Heart right ventricle (tissue), 16 donors: ENCODE data around the gene PADI3. TPM values are rescaled to one million over a fixed set of nuclear protein-coding genes. Genes with fewer than 3 reads are reported as not detected.
A peak's percentile ranks its signal among the peaks of the same experiment; 100 is the strongest.

Experiments used
- ATAC-seq, 8 donors: fragments of 200-7000 bp; cut with Tn5 transposase; one replicate each; pipeline ENCODE4 v1.9.1; 2020; ENCODE audit warnings: mild to moderate bottlenecking in 8 of 8, moderate library complexity in 8 of 8, moderate number of reproducible peaks in 1 of 8
- DNase-seq, 2 donors: peaks; one replicate each; pipeline ENCODE4 v3.0.0-alpha.2; 2020
- H3K27ac ChIP-seq, 10 donors: fragments of 200-600 bp; sonication (generic) in 2 of 10; one replicate each; pipeline versions ENCODE4 v1.5.0 to v1.8.0; 2020 to 2022; ENCODE audit warnings: mild to moderate bottlenecking in 3 of 10
- H3K27me3 ChIP-seq, 7 donors: fragments of 200-600 bp; one replicate each; pipeline ENCODE4 v1.8.0; 2021 to 2022; ENCODE audit warnings: mild to moderate bottlenecking in 2 of 7
- H3K36me3 ChIP-seq, 9 donors: fragments of 200-600 bp; sonication (generic) in 1 of 9; one replicate each; pipeline versions ENCODE4 v1.5.0 to v1.8.0; 2020 to 2022; ENCODE audit warnings: mild to moderate bottlenecking in 2 of 9
- H3K4me1 ChIP-seq, 9 donors: fragments of 200-600 bp; sonication (generic) in 1 of 9; one replicate each; pipeline versions ENCODE4 v1.5.0 to v1.8.0; 2020 to 2022; ENCODE audit warnings: mild to moderate bottlenecking in 4 of 9
- H3K4me3 ChIP-seq, 10 donors: fragments of 200-600 bp; sonication (generic) in 2 of 10; one replicate each; pipeline versions ENCODE4 v1.5.0 to v1.8.0; 2020 to 2022; ENCODE audit warnings: mild to moderate bottlenecking in 7 of 10, moderate library complexity in 2 of 10
- H3K9me3 ChIP-seq, 11 donors: fragments of 200-600 bp in 10 of 11; sonication (generic) in 2 of 11; one replicate each; pipeline versions ENCODE4 v1.5.0 to v1.8.0; 2013 to 2022; ENCODE audit warnings: mild to moderate bottlenecking in 2 of 11, control low read depth in 1 of 11, moderate library complexity in 1 of 11
- WGBS, 2 donors: extraction: QIAGEN DNeasy Blood & Tissue Kit; methylation state at CpG; one replicate each; pipeline ENCODE4 v1.1.7; 2013; ENCODE audit warnings: inconsistent platforms in 1 of 2; 5-methylcytosine and 5-hydroxymethylcytosine counted together
- intact Hi-C, 10 donors: fragments of 100-400 bp; cut with DNase I; formaldehyde crosslinking; loops; one replicate each; pipeline versions ENCODE4 v1.11.1 to v1.14.2; 2022
- polyA plus RNA-seq, 2 donors: library from polyadenylated mRNA; stranded (reverse); fragments of 200-250 nt; gene quantifications; one replicate each; pipeline ENCODE4 v1.2.3, GENCODE V29; 2013
- total RNA-seq, 10 donors: library from RNA; stranded (reverse); fragmentation: NEBNext Ultra II Directional in 3 of 10; extraction: Animal tissue kit (Norgen Biotek cat#: 25700) in 3 of 10; gene quantifications; one replicate each; pipeline versions ENCODE4 v1.2.1 to v1.2.4, GENCODE V29; 2021 to 2023
- TF ChIP-seq, protein P1 (sequence below), 9 donors: fragments of 200-600 bp; sonication (generic) in 2 of 9; IDR thresholded peaks; one replicate each; pipeline versions ENCODE4 v1.5.0 to v1.8.0; 2021 to 2022; ENCODE audit warnings: antibody characterized with exemption in 9 of 9, mild to moderate bottlenecking in 5 of 9, moderate library complexity in 1 of 9
- donor health status: Arrhythmogenic right ventricular cardiomyopathy.
- donor health status: ischemic (EF 13 %, LVEDD 7.1; RV severe dilation, severe dysfunction).
- donor health status: healthy with polysubstance abuse.
- donor health status: DM: no; HTN: yes; CAD: no.
- donor health status: DM: no; HTN: no; CAD: no.
- donor health status: ischemic (EF 25% LVEDD 6.9; RV normal size, moderate dysfunction).
- donor health status: ischemic (EF 25% LVEDD 5.7; RV mildly dilated, moderate dysfunction).
- donor health status: healthy.
- donor health status: DM: yes; HTN: yes; CAD: no.
- donor health status: Ischemic cardiomyopathy.
- donor health status: ischemic (EF 35%, LVEDD 5.7; RV mildly dilated, moderate dysfunction).
- donor health status: nonischemic (EF 11% LVEDD 7.7; RV severe dilation, severe dysfunction).
- donor health status: DM: yes; HTN: yes; CAD: no.
- donor health status: PGD.
- donor health status: ischemic (EF 29% LVEDD 5.4; RV normal size, mild dysfunction).
- donor health status: nonischemic (EF 23%, LVEDD 6.1; RV moderate dilation, normal function).

Gene PADI3
- total and polyA plus RNA-seq, 12 donors: not detected

DNA sequence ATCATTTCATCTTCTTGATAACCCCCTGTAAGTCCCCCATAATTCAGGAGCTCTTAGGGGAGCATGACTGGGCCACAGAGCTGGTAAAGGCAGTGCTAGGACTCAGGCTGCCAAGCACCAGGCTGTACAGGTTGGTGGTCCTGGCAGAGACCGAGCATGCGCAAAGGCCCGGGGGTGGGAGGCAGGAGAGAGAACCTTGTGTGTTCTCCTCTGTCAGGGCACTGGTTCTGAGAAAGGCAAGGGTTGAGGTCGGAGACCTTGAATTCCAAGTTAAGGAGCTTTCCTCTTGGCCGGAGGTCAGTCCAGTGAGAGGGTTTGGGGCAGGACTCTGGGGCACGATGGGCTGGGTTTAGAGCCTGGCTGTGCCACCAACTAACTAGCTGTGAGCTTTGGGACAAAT, 23.2 kb downstream of the PADI3 start:
- H3K4me1 ChIP-seq: peaks cover 0 to 8% (median 0%) of the 10 kb centered on the region in 9 donors
- ATAC-seq (no peak), DNase-seq (no peak)
- 82 to 86% methylated on average over 6 of the region's 6 CpGs for WGBS, 2 donors
- H3K27ac ChIP-seq: no peak overlapping the region
- peaks cover 8 to 33% (median 22%) of the 10 kb centered on the region in 7 donors for H3K27me3 ChIP-seq
- intact Hi-C loops: no loop called here
- TF ChIP-seq, protein P1, sequence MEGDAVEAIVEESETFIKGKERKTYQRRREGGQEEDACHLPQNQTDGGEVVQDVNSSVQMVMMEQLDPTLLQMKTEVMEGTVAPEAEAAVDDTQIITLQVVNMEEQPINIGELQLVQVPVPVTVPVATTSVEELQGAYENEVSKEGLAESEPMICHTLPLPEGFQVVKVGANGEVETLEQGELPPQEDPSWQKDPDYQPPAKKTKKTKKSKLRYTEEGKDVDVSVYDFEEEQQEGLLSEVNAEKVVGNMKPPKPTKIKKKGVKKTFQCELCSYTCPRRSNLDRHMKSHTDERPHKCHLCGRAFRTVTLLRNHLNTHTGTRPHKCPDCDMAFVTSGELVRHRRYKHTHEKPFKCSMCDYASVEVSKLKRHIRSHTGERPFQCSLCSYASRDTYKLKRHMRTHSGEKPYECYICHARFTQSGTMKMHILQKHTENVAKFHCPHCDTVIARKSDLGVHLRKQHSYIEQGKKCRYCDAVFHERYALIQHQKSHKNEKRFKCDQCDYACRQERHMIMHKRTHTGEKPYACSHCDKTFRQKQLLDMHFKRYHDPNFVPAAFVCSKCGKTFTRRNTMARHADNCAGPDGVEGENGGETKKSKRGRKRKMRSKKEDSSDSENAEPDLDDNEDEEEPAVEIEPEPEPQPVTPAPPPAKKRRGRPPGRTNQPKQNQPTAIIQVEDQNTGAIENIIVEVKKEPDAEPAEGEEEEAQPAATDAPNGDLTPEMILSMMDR (IDR thresholded peaks at IDR 0.05): no peak
- no peaks in the 10 kb centered on the region for H3K36me3 ChIP-seq
- no peaks in the 10 kb centered on the region for H3K9me3 ChIP-seq
- no peak overlapping the region for H3K4me3 ChIP-seq

DNA sequence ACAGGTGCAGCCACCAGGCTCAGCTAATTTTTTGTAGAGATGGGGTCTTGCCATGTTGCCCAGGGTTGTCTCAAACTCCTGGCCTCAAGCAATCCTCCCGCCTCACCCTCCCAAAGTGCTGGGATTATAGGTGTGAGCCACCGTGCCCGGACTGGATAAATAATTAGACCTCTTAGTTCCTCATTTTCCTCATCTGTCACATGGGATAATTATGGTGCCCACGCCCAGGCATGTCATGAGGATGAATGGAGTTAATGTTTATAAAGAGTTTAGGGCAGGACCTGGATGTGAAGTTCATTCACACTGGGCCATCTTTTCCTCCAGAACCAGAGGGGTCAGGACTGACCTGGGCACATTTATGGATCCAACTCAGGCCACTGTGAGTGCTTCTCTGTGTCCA, 23.7 kb downstream of the PADI3 start:
- no peak for DNase-seq
- H3K4me1 ChIP-seq: peaks cover 0 to 8% (median 0%) of the 10 kb centered on the region in 9 donors
- H3K4me3 ChIP-seq: no peak overlapping the region
- TF ChIP-seq, protein P1 (IDR thresholded peaks at IDR 0.05): no peak
- H3K27ac ChIP-seq: no peak overlapping the region
- H3K36me3 ChIP-seq: no peaks in the 10 kb centered on the region
- no peaks in the 10 kb centered on the region for H3K9me3 ChIP-seq
- peaks cover 8 to 37% (median 28%) of the 10 kb centered on the region in 7 donors for H3K27me3 ChIP-seq
- WGBS, 2 donors: 75% methylated on average over 4 of the region's 4 CpGs
- intact Hi-C loops: no loop called here
- ATAC-seq: no peak

DNA sequence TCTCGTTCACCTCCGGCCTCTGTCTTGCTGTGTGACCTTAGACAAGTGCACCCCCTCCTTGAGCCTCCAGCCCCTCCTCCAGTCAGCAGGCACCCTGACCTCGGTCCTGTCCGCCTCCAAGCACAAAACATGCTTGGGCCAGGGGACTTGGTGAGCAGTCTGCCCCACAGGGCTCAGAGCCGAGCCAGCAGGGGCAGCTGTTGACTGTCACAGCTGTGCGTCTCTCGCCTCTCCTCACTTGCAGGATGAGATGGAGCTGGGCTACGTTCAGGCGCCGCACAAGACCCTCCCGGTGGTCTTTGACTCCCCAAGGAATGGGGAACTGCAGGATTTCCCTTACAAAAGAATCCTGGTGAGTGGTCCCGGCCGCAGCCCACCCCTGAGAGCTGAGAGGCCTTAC, 24.2 kb downstream of the PADI3 start:
- WGBS, 2 donors: 53 to 59% methylated on average over 13 of the region's 13 CpGs
- Histone ChIP-seq H3K4me3 (no peak overlapping the region), H3K36me3 (no peaks in the 10 kb centered on the region), H3K27ac (no peak overlapping the region), H3K4me1 (peaks cover 0 to 8% (median 0%) of the 10 kb centered on the region in 9 donors), H3K9me3 (no peaks in the 10 kb centered on the region), H3K27me3 (peaks cover 8 to 40% (median 30%) of the 10 kb centered on the region in 7 donors)
- DNase-seq (no peak), ATAC-seq (no peak)
- TF ChIP-seq, protein P1 (IDR thresholded peaks at IDR 0.05): no peak
- intact Hi-C loops: no loop called here

DNA sequence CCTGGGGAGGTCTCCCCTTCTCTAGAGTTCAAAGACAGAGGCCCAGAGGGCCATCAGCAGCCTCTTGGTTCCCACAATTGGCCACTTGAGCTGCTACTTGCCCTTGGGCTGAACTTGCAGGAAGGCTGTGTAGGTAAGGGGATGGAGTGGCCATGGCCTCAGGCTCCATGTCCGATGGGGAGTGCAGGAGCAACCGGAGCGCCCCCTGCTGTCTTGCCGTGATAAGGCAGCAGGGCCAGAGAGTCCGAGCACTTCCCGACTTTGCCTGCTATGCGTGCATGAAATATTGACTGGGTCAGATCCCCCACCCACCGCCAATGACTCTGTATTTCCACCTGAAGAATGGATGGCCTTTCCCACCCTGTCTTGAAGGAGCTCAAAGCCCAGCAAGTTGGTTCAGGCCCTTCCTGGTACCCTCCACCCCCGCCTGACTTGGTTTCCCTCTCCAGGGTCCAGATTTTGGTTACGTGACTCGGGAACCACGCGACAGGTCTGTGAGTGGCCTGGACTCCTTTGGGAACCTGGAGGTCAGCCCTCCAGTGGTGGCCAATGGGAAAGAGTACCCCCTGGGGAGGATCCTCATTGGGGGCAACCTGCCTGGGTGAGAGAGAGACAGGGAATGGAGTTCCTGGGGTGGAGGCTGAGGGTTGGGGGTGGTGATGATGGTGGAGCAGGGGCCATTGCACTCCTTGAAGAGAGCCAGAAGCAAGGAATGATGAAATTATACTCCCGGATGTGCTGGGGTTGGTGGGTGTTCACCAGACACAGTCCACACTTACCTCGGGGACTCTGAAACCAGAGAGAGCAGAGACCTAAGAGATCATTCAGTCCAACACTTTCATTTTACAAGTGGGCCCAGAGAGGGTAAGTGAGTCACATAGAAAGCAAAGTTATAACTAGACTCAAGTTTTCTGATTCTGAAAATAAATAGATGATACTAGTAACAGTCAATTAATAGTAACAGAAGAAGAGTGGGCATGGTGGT, 25.6 kb downstream of the PADI3 start:
- DNase-seq (no peak), ATAC-seq (no peak)
- Histone ChIP-seq H3K27ac (no peak overlapping the region), H3K36me3 (no peaks in the 10 kb centered on the region), H3K4me1 (peaks cover 0 to 8% (median 0%) of the 10 kb centered on the region in 9 donors), H3K27me3 (peaks cover 8 to 42% (median 30%) of the 10 kb centered on the region in 7 donors), H3K9me3 (no peaks in the 10 kb centered on the region), H3K4me3 (no peak overlapping the region)
- intact Hi-C loops: no loop called here
- TF ChIP-seq, protein P1 (IDR thresholded peaks at IDR 0.05): peak in 7 of 9 donors; percentile 33 to 64 (median 41)
- 41 to 44% methylated on average over 15 of the region's 15 CpGs for WGBS, 2 donors
